ENCODE data around the gene MORN5.
"Not testable (repeated sequence)": the region's sequence is repeated elsewhere in the genome, so short reads cannot be mapped to it uniquely, and the experiment has no call there.

Gene MORN5

GRCh38 chr9:122116040-122116439 is 43.7 kb upstream of the MORN5 start:
- TF ChIP-seq CTCF (IDR thresholded peaks at IDR 0.05; ENCODE audit: control insufficient read depth, extremely low read depth, insufficient read depth) = no peak
- no peak overlapping the region for H3K4me3 ChIP-seq (ENCODE audit: low read depth, low read length)
- no peak for DNase-seq (ENCODE audit: low read depth)

- no peak for TF ChIP-seq CTCF (IDR thresholded peaks at IDR 0.05; ENCODE audit: control insufficient read depth, extremely low read depth, insufficient read depth)
- H3K4me3 ChIP-seq (ENCODE audit: low read depth, low read length) = no peak overlapping the region
- no peak for DNase-seq (ENCODE audit: low read depth)
These were observed 43.1 kb upstream of the MORN5 start for GRCh38 chr9:122116448-122117173.

- H3K4me3 ChIP-seq (ENCODE audit: low read depth, low read length); DNase-seq (ENCODE audit: low read depth): not testable (repeated sequence)
These were observed 42.5 kb upstream of the MORN5 start for GRCh38 chr9:122117241-122117640.

GRCh38 chr9:122118343-122119165 is 41.2 kb upstream of the MORN5 start:
- no peak for TF ChIP-seq CTCF (IDR thresholded peaks at IDR 0.05; ENCODE audit: control insufficient read depth, extremely low read depth, insufficient read depth)
- no peak overlapping the region for H3K4me3 ChIP-seq (ENCODE audit: low read depth, low read length)
- no peak for DNase-seq (ENCODE audit: low read depth)

- DNase-seq (ENCODE audit: low read depth) = no peak
- TF ChIP-seq CTCF (IDR thresholded peaks at IDR 0.05; ENCODE audit: control insufficient read depth, extremely low read depth, insufficient read depth) = no peak
- no peak overlapping the region for H3K4me3 ChIP-seq (ENCODE audit: low read depth, low read length)
These were observed 40.6 kb upstream of the MORN5 start for GRCh38 chr9:122119166-122119521.

- H3K4me3 ChIP-seq (ENCODE audit: low read depth, low read length) = no peak overlapping the region
- DNase-seq (ENCODE audit: low read depth) = no peak
- TF ChIP-seq CTCF (IDR thresholded peaks at IDR 0.05; ENCODE audit: control insufficient read depth, extremely low read depth, insufficient read depth) = no peak
These were observed 40.0 kb upstream of the MORN5 start for GRCh38 chr9:122119721-122120120.

- no peak for TF ChIP-seq CTCF (IDR thresholded peaks at IDR 0.05; ENCODE audit: control insufficient read depth, extremely low read depth, insufficient read depth)
- no peak overlapping the region for H3K4me3 ChIP-seq (ENCODE audit: low read depth, low read length)
- DNase-seq (ENCODE audit: low read depth) = no peak
These were observed 39.2 kb upstream of the MORN5 start for GRCh38 chr9:122120316-122121071.
